Measurements from ENCODE around the gene MXD4.
"Not testable (repeated sequence)": the region's sequence is repeated elsewhere in the genome, so short reads cannot be mapped to it uniquely, and the experiment has no call there.

Gene MXD4

DNA sequence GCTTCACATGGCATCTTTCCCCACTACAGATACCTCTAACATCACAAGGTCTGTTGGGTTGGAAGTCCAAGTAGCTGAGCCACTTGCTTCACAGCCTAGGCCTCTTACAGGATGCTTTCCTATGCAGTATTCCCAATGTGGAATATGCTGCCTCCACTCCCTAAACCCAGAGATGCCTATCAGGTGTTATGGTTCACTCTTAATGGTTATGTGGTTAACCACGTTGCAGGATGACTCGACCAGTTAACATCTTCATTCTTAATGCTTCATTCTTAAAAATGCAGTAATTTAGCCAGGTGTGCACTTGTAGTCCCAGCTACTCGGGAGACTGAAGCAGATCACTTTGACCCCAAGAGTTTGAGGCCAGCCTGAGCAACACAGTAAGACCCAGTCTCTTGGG is 44.2 kb downstream of the MXD4 start:
- no peak for DNase-seq

DNA sequence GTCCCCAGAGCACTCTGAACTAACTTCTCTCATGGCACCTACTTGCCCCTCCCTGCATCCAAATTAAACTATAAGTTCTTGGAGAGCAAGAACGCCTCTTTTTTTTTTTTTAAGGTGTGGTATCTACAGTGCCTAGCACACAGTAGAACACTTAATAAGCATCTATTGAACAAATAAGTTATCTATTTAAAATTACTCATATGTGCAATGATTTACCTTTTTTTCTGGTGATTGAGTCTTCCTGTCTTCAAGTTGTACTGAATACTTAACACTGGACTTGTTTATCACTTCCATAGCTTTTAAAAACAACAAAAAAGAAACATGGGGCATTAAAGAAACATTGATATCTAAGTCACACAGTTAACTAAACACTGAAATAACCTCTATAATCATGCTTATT is 49.1 kb downstream of the MXD4 start:
- DNase-seq, result no peak

DNA sequence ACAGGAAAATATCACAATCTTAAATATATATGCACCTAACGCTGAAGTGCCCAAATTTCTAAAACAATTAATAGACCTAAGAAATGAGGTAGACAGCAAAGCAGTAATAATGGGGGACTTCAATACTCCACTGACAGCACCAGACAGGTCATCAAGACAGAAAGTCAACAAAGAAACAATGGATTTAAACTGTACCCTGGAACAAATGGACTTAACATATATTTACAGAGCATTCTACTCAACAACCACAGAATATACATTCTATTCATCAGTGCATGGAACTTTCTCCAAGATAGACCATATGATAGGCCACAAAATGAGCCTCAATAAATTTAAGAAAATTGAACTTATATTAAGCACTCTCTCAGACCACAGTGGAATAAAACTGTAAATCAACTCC is 59.1 kb downstream of the MXD4 start:
- not testable (repeated sequence) for DNase-seq
